ENCODE results near the gene CEBPB.

Gene CEBPB

GRCh38 chr20:50215926-50216325, 25.3 kb downstream of the CEBPB start:
- no peak overlapping the region for H3K4me3 ChIP-seq (ENCODE audit: low read length in 2 of 2)
- no peaks in the 10 kb centered on the region for H3K27me3 ChIP-seq (ENCODE audit: control insufficient read depth in 1 of 2, insufficient read depth in 2 of 2, low read length in 2 of 2)
- H3K36me3 ChIP-seq (ENCODE audit: control insufficient read depth in 2 of 2, insufficient read depth in 2 of 2, low read length in 2 of 2) = no peaks in the 10 kb centered on the region
- H3K4me1 ChIP-seq (ENCODE audit: control insufficient read depth, insufficient read depth, low read length) = no peaks in the 10 kb centered on the region
- peaks cover 0 to 5% of the 10 kb centered on the region in 2 donors for H3K9me3 ChIP-seq (ENCODE audit: control insufficient read depth in 2 of 2, low read length in 2 of 2)
- no peak overlapping the region for H3K9ac ChIP-seq (ENCODE audit: low read length in 2 of 2)
- H3K27ac ChIP-seq (ENCODE audit: low read length) = no peak overlapping the region

- Histone ChIP-seq H3K27me3 (ENCODE audit: control insufficient read depth in 1 of 2, insufficient read depth in 2 of 2, low read length in 2 of 2) (no peaks in the 10 kb centered on the region), H3K27ac (ENCODE audit: low read length) (no peak overlapping the region), H3K9ac (ENCODE audit: low read length in 2 of 2) (no peak overlapping the region), H3K4me3 (ENCODE audit: low read length in 2 of 2) (no peak overlapping the region), H3K9me3 (ENCODE audit: control insufficient read depth in 2 of 2, low read length in 2 of 2) (peaks cover 0 to 5% of the 10 kb centered on the region in 2 donors), H3K4me1 (ENCODE audit: control insufficient read depth, insufficient read depth, low read length) (no peaks in the 10 kb centered on the region), H3K36me3 (ENCODE audit: control insufficient read depth in 2 of 2, insufficient read depth in 2 of 2, low read length in 2 of 2) (no peaks in the 10 kb centered on the region)
Measured at GRCh38 chr20:50216543-50217206, 26.0 kb downstream of the CEBPB start.

- Histone ChIP-seq H3K9ac (ENCODE audit: low read length in 2 of 2) (no peak overlapping the region), H3K27ac (ENCODE audit: low read length) (no peak overlapping the region), H3K27me3 (ENCODE audit: control insufficient read depth in 1 of 2, insufficient read depth in 2 of 2, low read length in 2 of 2) (no peaks in the 10 kb centered on the region), H3K9me3 (ENCODE audit: control insufficient read depth in 2 of 2, low read length in 2 of 2) (peaks cover 0 to 5% of the 10 kb centered on the region in 2 donors), H3K4me3 (ENCODE audit: low read length in 2 of 2) (no peak overlapping the region), H3K4me1 (ENCODE audit: control insufficient read depth, insufficient read depth, low read length) (no peaks in the 10 kb centered on the region), H3K36me3 (ENCODE audit: control insufficient read depth in 2 of 2, insufficient read depth in 2 of 2, low read length in 2 of 2) (no peaks in the 10 kb centered on the region)
Measured at GRCh38 chr20:50217207-50217949, 26.7 kb downstream of the CEBPB start.

GRCh38 chr20:50218987-50219435, 28.4 kb downstream of the CEBPB start:
- no peaks in the 10 kb centered on the region for H3K36me3 ChIP-seq (ENCODE audit: control insufficient read depth in 2 of 2, insufficient read depth in 2 of 2, low read length in 2 of 2)
- no peaks in the 10 kb centered on the region for H3K4me1 ChIP-seq (ENCODE audit: control insufficient read depth, insufficient read depth, low read length)
- peaks cover 0 to 6% of the 10 kb centered on the region in 2 donors for H3K9me3 ChIP-seq (ENCODE audit: control insufficient read depth in 2 of 2, low read length in 2 of 2)
- H3K27me3 ChIP-seq (ENCODE audit: control insufficient read depth in 1 of 2, insufficient read depth in 2 of 2, low read length in 2 of 2) = no peaks in the 10 kb centered on the region
- H3K4me3 ChIP-seq (ENCODE audit: low read length in 2 of 2) = no peak overlapping the region
- H3K9ac ChIP-seq (ENCODE audit: low read length in 2 of 2) = no peak overlapping the region
- no peak overlapping the region for H3K27ac ChIP-seq (ENCODE audit: low read length)

GRCh38 chr20:50219600-50219999, 29.0 kb downstream of the CEBPB start:
- peaks cover 2% of the 10 kb centered on the region for H3K4me1 ChIP-seq (ENCODE audit: control insufficient read depth, insufficient read depth, low read length)
- H3K4me3 ChIP-seq (ENCODE audit: low read length in 2 of 2) = no peak overlapping the region
- peaks cover 0 to 9% of the 10 kb centered on the region in 2 donors for H3K9me3 ChIP-seq (ENCODE audit: control insufficient read depth in 2 of 2, low read length in 2 of 2)
- H3K27me3 ChIP-seq (ENCODE audit: control insufficient read depth in 1 of 2, insufficient read depth in 2 of 2, low read length in 2 of 2) = no peaks in the 10 kb centered on the region
- H3K36me3 ChIP-seq (ENCODE audit: control insufficient read depth in 2 of 2, insufficient read depth in 2 of 2, low read length in 2 of 2) = no peaks in the 10 kb centered on the region
- no peak overlapping the region for H3K27ac ChIP-seq (ENCODE audit: low read length)
- H3K9ac ChIP-seq (ENCODE audit: low read length in 2 of 2) = no peak overlapping the region

- peaks cover 0 to 9% of the 10 kb centered on the region in 2 donors for H3K9me3 ChIP-seq (ENCODE audit: control insufficient read depth in 2 of 2, low read length in 2 of 2)
- no peaks in the 10 kb centered on the region for H3K27me3 ChIP-seq (ENCODE audit: control insufficient read depth in 1 of 2, insufficient read depth in 2 of 2, low read length in 2 of 2)
- no peak overlapping the region for H3K27ac ChIP-seq (ENCODE audit: low read length)
- H3K4me1 ChIP-seq (ENCODE audit: control insufficient read depth, insufficient read depth, low read length) = peaks cover 7% of the 10 kb centered on the region
- H3K4me3 ChIP-seq (ENCODE audit: low read length in 2 of 2) = no peak overlapping the region
- H3K36me3 ChIP-seq (ENCODE audit: control insufficient read depth in 2 of 2, insufficient read depth in 2 of 2, low read length in 2 of 2) = no peaks in the 10 kb centered on the region
- H3K9ac ChIP-seq (ENCODE audit: low read length in 2 of 2) = no peak overlapping the region
Measured at GRCh38 chr20:50220093-50220893, 29.7 kb downstream of the CEBPB start.

GRCh38 chr20:50220894-50221365, 30.3 kb downstream of the CEBPB start:
- H3K4me3 ChIP-seq (ENCODE audit: low read length in 2 of 2) = no peak overlapping the region
- peaks cover 0 to 9% of the 10 kb centered on the region in 2 donors for H3K9me3 ChIP-seq (ENCODE audit: control insufficient read depth in 2 of 2, low read length in 2 of 2)
- H3K27me3 ChIP-seq (ENCODE audit: control insufficient read depth in 1 of 2, insufficient read depth in 2 of 2, low read length in 2 of 2) = no peaks in the 10 kb centered on the region
- H3K4me1 ChIP-seq (ENCODE audit: control insufficient read depth, insufficient read depth, low read length) = peaks cover 11% of the 10 kb centered on the region
- H3K27ac ChIP-seq (ENCODE audit: low read length) = no peak overlapping the region
- H3K9ac ChIP-seq (ENCODE audit: low read length in 2 of 2) = no peak overlapping the region
- H3K36me3 ChIP-seq (ENCODE audit: control insufficient read depth in 2 of 2, insufficient read depth in 2 of 2, low read length in 2 of 2) = no peaks in the 10 kb centered on the region

- Histone ChIP-seq H3K27me3 (ENCODE audit: control insufficient read depth in 1 of 2, insufficient read depth in 2 of 2, low read length in 2 of 2) (no peaks in the 10 kb centered on the region), H3K36me3 (ENCODE audit: control insufficient read depth in 2 of 2, insufficient read depth in 2 of 2, low read length in 2 of 2) (no peaks in the 10 kb centered on the region), H3K9me3 (ENCODE audit: control insufficient read depth in 2 of 2, low read length in 2 of 2) (peaks cover 0 to 9% of the 10 kb centered on the region in 2 donors), H3K27ac (ENCODE audit: low read length) (no peak overlapping the region), H3K4me3 (ENCODE audit: low read length in 2 of 2) (no peak overlapping the region), H3K9ac (ENCODE audit: low read length in 2 of 2) (no peak overlapping the region), H3K4me1 (ENCODE audit: control insufficient read depth, insufficient read depth, low read length) (peaks cover 16% of the 10 kb centered on the region)
Measured at GRCh38 chr20:50221501-50222308, 31.1 kb downstream of the CEBPB start.

GRCh38 chr20:50222309-50223038, 31.8 kb downstream of the CEBPB start:
- Histone ChIP-seq H3K4me1 (ENCODE audit: control insufficient read depth, insufficient read depth, low read length) (peaks cover 16% of the 10 kb centered on the region), H3K9me3 (ENCODE audit: control insufficient read depth in 2 of 2, low read length in 2 of 2) (peaks cover 0 to 9% of the 10 kb centered on the region in 2 donors)

More at GRCh38 chr20:50222309-50223038, 31.8 kb downstream of the CEBPB start:
- H3K27ac ChIP-seq (ENCODE audit: low read length) = no peak overlapping the region
- no peak overlapping the region for H3K9ac ChIP-seq (ENCODE audit: low read length in 2 of 2)
- no peak overlapping the region for H3K4me3 ChIP-seq (ENCODE audit: low read length in 2 of 2)
- no peaks in the 10 kb centered on the region for H3K36me3 ChIP-seq (ENCODE audit: control insufficient read depth in 2 of 2, insufficient read depth in 2 of 2, low read length in 2 of 2)
- H3K27me3 ChIP-seq (ENCODE audit: control insufficient read depth in 1 of 2, insufficient read depth in 2 of 2, low read length in 2 of 2) = no peaks in the 10 kb centered on the region
